H1 (cell line): Measurements from ENCODE around the gene EIF5A2. TPM values are rescaled to one million over a fixed set of nuclear protein-coding genes. Genes with fewer than 3 reads are reported as not detected.

ENCODE experiments used
- CTCF ChIA-PET: fragments of 300-600 bp; sonication (Branson Sonifier 250); formaldehyde crosslinking; loops from one replicate; lab custom pipeline; 2021; ENCODE audit not compliant: partially characterized antibody; lab: Charles Lee
- POLR2A ChIA-PET: fragments of 300-600 bp; sonication (Branson Sonifier 250); formaldehyde crosslinking; loops from one replicate; lab custom pipeline; 2021; ENCODE audit warnings: inconsistent platforms; ENCODE audit not compliant: partially characterized antibody; lab: Charles Lee
- DNase-seq, 2 experiments: peaks; one replicate each; pipeline versions ENCODE4 v3.0.0 to v3.0.0-alpha.2; 2010 to 2022; ENCODE audit warnings: low spot score in 2 of 2, low read depth in 1 of 2, mixed read lengths in 1 of 2
- FAIRE-seq: peaks from 2 replicates; lab custom pipeline; 2011; peaks lifted over from hg19 to GRCh38; lab: Jason Lieb, UNC
- H2AFZ ChIP-seq: 2 replicates; pipeline ENCODE4 v1.8.1; 2012; ENCODE audit warnings: low read length, inconsistent platforms
- H2AK5ac ChIP-seq: 2 replicates; pipeline ENCODE4 v1.6.1; 2013; ENCODE audit warnings: low read depth, low read length
- H2BK120ac ChIP-seq: replicated peaks from 2 replicates; pipeline ENCODE3; 2013; ENCODE audit warnings: low read depth, low read length, inconsistent platforms
- H2BK12ac ChIP-seq: 2 replicates; pipeline ENCODE4 v1.6.1; 2013; ENCODE audit warnings: low read depth, low read length
- H2BK15ac ChIP-seq: 2 replicates; pipeline ENCODE4 v1.6.1; 2013; ENCODE audit warnings: low read length
- H2BK20ac ChIP-seq: 2 replicates; pipeline ENCODE4 v1.6.1; 2013; ENCODE audit warnings: low read length
- H2BK5ac ChIP-seq: 2 replicates; pipeline ENCODE4 v1.6.1; 2013; ENCODE audit warnings: low read depth, low read length
- H3K14ac ChIP-seq: 2 replicates; pipeline ENCODE4 v1.6.1; 2013; ENCODE audit warnings: inconsistent platforms; ENCODE audit not compliant: insufficient read length
- H3K18ac ChIP-seq: 2 replicates; pipeline ENCODE4 v1.6.1; 2013; ENCODE audit warnings: low read length; ENCODE audit errors: extremely low read depth
- H3K23ac ChIP-seq: 2 replicates; pipeline ENCODE4 v1.6.1; 2013; ENCODE audit warnings: inconsistent platforms; ENCODE audit not compliant: insufficient read length
- H3K23me2 ChIP-seq: 2 replicates; pipeline ENCODE4 v1.6.1; 2013; ENCODE audit warnings: low read depth, low read length
- H3K27ac ChIP-seq: 2 replicates; pipeline ENCODE4 v1.6.1; 2011; ENCODE audit warnings: low read depth, low read length, inconsistent platforms
- H3K27me3 ChIP-seq, 4 experiments: replicated peaks in 1 of 4; 1 replicate in 1 of 4; 2 replicates in 3 of 4; pipeline versions ENCODE4 v1.6.1 to v1.8.1; 2011 to 2013; ENCODE audit warnings: low read length in 3 of 4, mild to moderate bottlenecking in 3 of 4, inconsistent platforms in 2 of 4, mixed read lengths in 2 of 4, moderate library complexity in 1 of 4; ENCODE audit not compliant: control insufficient read depth in 3 of 4, insufficient read depth in 3 of 4; ENCODE audit errors: extremely low read depth in 1 of 4
- H3K36me3 ChIP-seq, 4 experiments: 2 replicates each; pipeline versions ENCODE4 v1.6.1 to v1.8.1; 2011 to 2013; ENCODE audit warnings: mild to moderate bottlenecking in 4 of 4, low read length in 3 of 4, moderate library complexity in 2 of 4, control low read depth in 1 of 4, inconsistent platforms in 1 of 4; ENCODE audit not compliant: insufficient read depth in 4 of 4, control insufficient read depth in 2 of 4
- H3K4ac ChIP-seq: replicated peaks from 2 replicates; pipeline ENCODE3; 2013; ENCODE audit warnings: low read length, low read depth, mixed read lengths, inconsistent platforms; ENCODE audit not compliant: insufficient read length
- H3K4me1 ChIP-seq, 4 experiments: replicated peaks in 1 of 4; 1 replicate in 1 of 4; 2 replicates in 3 of 4; pipeline versions ENCODE4 v1.6.1 to v1.8.1; 2011 to 2013; ENCODE audit warnings: low read length in 3 of 4, inconsistent platforms in 2 of 4, mixed read lengths in 1 of 4; ENCODE audit not compliant: insufficient read depth in 4 of 4, control insufficient read depth in 3 of 4
- H3K4me2 ChIP-seq, 2 experiments: 2 replicates each; pipeline versions ENCODE4 v1.6.1 to v1.8.1; 2011 to 2013; ENCODE audit warnings: low read depth in 2 of 2, low read length in 2 of 2, control low read depth in 1 of 2, inconsistent platforms in 1 of 2, mild to moderate bottlenecking in 1 of 2; ENCODE audit not compliant: insufficient read depth in 1 of 2
- H3K4me3 ChIP-seq, 4 experiments: fragments of 200-600, 300-600 bp in 1 of 4; sonication (generic), shearing (Covaris generic), sonication (Bioruptor Twin) in 1 of 4; 2 replicates each; pipeline versions ENCODE4 v1.5.1 to v1.8.1; 2011 to 2016; ENCODE audit warnings: low read length in 4 of 4, low read depth in 3 of 4, control low read depth in 2 of 4, inconsistent platforms in 2 of 4, mild to moderate bottlenecking in 2 of 4, mixed read lengths in 1 of 4, moderate library complexity in 1 of 4; ENCODE audit not compliant: insufficient read depth in 2 of 4; ENCODE audit errors: extremely low read depth in 1 of 4
- H3K56ac ChIP-seq: replicated peaks from 2 replicates; pipeline ENCODE3; 2013; ENCODE audit warnings: low read depth, mild to moderate bottlenecking, mixed read lengths, low read length, inconsistent platforms; ENCODE audit not compliant: insufficient read length
- H3K79me1 ChIP-seq: 2 replicates; pipeline ENCODE4 v1.6.1; 2013; ENCODE audit warnings: low read depth, low read length, control low read depth
- H3K79me2 ChIP-seq, 2 experiments: 2 replicates each; pipeline versions ENCODE4 v1.6.1 to v1.8.1; 2012 to 2013; ENCODE audit warnings: low read length in 2 of 2, mild to moderate bottlenecking in 2 of 2, inconsistent platforms in 1 of 2; ENCODE audit not compliant: insufficient read depth in 2 of 2, control insufficient read depth in 1 of 2
- H3K9ac ChIP-seq, 4 experiments: replicated peaks in 1 of 4; 1 replicate in 1 of 4; 2 replicates in 3 of 4; pipeline versions ENCODE4 v1.6.1 to v1.8.1; 2011 to 2013; ENCODE audit warnings: low read depth in 3 of 4, low read length in 3 of 4, control low read depth in 2 of 4, mild to moderate bottlenecking in 2 of 4, moderate library complexity in 2 of 4, inconsistent platforms in 1 of 4; ENCODE audit errors: extremely low read depth in 1 of 4
- H3K9me3 ChIP-seq, 2 experiments: 2 replicates each; pipeline versions ENCODE4 v1.6.1 to v1.8.1; 2012 to 2013; ENCODE audit warnings: mild to moderate bottlenecking in 2 of 2, moderate library complexity in 2 of 2, control low read depth in 1 of 2, inconsistent platforms in 1 of 2, low read depth in 1 of 2, low read length in 1 of 2, mixed read lengths in 1 of 2; ENCODE audit not compliant: insufficient read depth in 2 of 2
- H4K20me1 ChIP-seq, 2 experiments: replicated peaks in 1 of 2; 2 replicates each; pipeline versions ENCODE3 to v1.8.1; 2011 to 2013; ENCODE audit warnings: inconsistent platforms in 2 of 2, low read length in 2 of 2, mild to moderate bottlenecking in 1 of 2; ENCODE audit not compliant: insufficient read depth in 2 of 2, control insufficient read depth in 1 of 2
- H4K5ac ChIP-seq: 2 replicates; pipeline ENCODE4 v1.6.1; 2013; ENCODE audit warnings: low read length, low read depth, mixed read lengths, inconsistent platforms; ENCODE audit not compliant: insufficient read length
- H4K8ac ChIP-seq: 2 replicates; pipeline ENCODE4 v1.8.0; 2013; ENCODE audit warnings: mild to moderate bottlenecking, moderate library complexity, low read length, inconsistent platforms; ENCODE audit not compliant: insufficient read depth; ENCODE audit errors: extremely low read depth
- H4K91ac ChIP-seq: replicated peaks from 2 replicates; pipeline ENCODE3; 2013; ENCODE audit warnings: low read length, mixed read lengths, inconsistent platforms; ENCODE audit not compliant: insufficient read length
- E2F6 ChIP-seq: IDR thresholded peaks from 2 replicates; pipeline ENCODE4 v1.6.1; 2012; ENCODE audit warnings: inconsistent platforms
- MAFK ChIP-seq: IDR thresholded peaks from 2 replicates; pipeline ENCODE4 v1.6.1; 2012; ENCODE audit warnings: low read depth, mild to moderate bottlenecking, improper control_type of control experiment, low read length
- RNF2 ChIP-seq: fragments of 200-900, 300-1000 bp; sonication (generic); IDR thresholded peaks from 2 replicates; pipeline ENCODE4 v1.7.1; 2016; ENCODE audit warnings: borderline replicate concordance, low read depth, mild to moderate bottlenecking, antibody characterized with exemption, low read length; ENCODE audit not compliant: poor library complexity, severe bottlenecking; ENCODE audit errors: missing control alignments
- WGBS, 2 experiments: shearing (Covaris generic) in 1 of 2; methylation state at CpG; one replicate each; pipeline versions ENCODE4 v1.1.6 to v1.1.7; 2013 to 2015; ENCODE audit warnings: low lambda C conversion rate in 2 of 2, mixed read lengths in 2 of 2, inconsistent platforms in 1 of 2, low coverage in 1 of 2, missing lambda C conversion rate in 1 of 2; ENCODE audit not compliant: insufficient replicate concordance in 2 of 2, insufficient coverage in 1 of 2, insufficient read length in 1 of 2; ENCODE audit errors: extremely low coverage in 1 of 2, missing lambda C conversion rate in 1 of 2; 5-methylcytosine and 5-hydroxymethylcytosine counted together
- polyA plus RNA-seq, 7 experiments: library from polyadenylated mRNA; depleted of rRNA in 3 of 7; stranded (reverse) in 5 of 7; unstranded in 2 of 7; fragments of >200 nt in 5 of 7; fragments of 200-250 nt in 2 of 7; gene quantifications; 1 replicate in 5 of 7; 2 replicates in 1 of 7; 4 replicates in 1 of 7; pipeline versions ENCODE4 v1.2.1 to v1.2.3, GENCODE V29; 2011 to 2013; ENCODE audit warnings: missing spikeins in 2 of 7, mixed read lengths in 2 of 7
- total RNA-seq: library from RNA; stranded (reverse); fragmentation: NEBNext Ultra II Directional; extraction: Animal tissue kit (Norgen Biotek cat#: 25700); gene quantifications from 2 replicates; pipeline ENCODE4 v1.2.1, GENCODE V29; 2021

The EIF5A2 gene
- total and polyA plus RNA-seq, 2 of the 8 experiments (the other 6 are each of a cell fraction or from before 2014, with no cell fraction given), result 1.5 to 15.0 TPM

GRCh38 chr3:170909129-170909903, 879 bp upstream of the EIF5A2 start:
- Histone ChIP-seq H3K9ac (no peak overlapping the region), H2BK15ac (0 out of 2 replicates have a peak overlapping the region, but pooled peaks have one; percentile 65), H3K4me2 (0 out of 4 replicates have a peak overlapping the region, but pooled peaks of 1 of the 2 experiments have one; percentile 96), H2AFZ (0 out of 2 replicates have a peak overlapping the region, but pooled peaks have one; percentile 96), H3K36me3 (no peaks in the 10 kb centered on the region), H2BK120ac (no peak overlapping the region), H4K91ac (no peak overlapping the region), H2BK5ac (no peak overlapping the region), H3K4me3 (peak overlapping the region in 1 of 4 experiments; percentile 80; a peak in 1 of 8 replicates), H3K23me2 (peaks cover 7% of the 10 kb centered on the region), H2AK5ac (no peak overlapping the region), H3K27ac (no peak overlapping the region), H3K18ac (no peak overlapping the region), H3K27me3 (peaks cover 0 to 17% (median 12%) of the 10 kb centered on the region in 4 experiments; a peak in 6 of 7 replicates), H3K23ac (no peak overlapping the region), H3K14ac (no peak overlapping the region), H3K79me2 (no peaks in the 10 kb centered on the region), H4K5ac (no peak overlapping the region), H2BK20ac (no peak overlapping the region), H3K4ac (no peak overlapping the region), H4K20me1 (peaks cover 0 to 4% of the 10 kb centered on the region in 2 experiments), H3K4me1 (peaks cover 0 to 5% (median 2%) of the 10 kb centered on the region in 4 experiments; a peak in 3 of 7 replicates), H2BK12ac (peak overlapping the region; percentile 64), H4K8ac (0 out of 2 replicates have a peak overlapping the region, but pooled peaks have one; percentile 90), H3K9me3 (peaks cover 15 to 16% of the 10 kb centered on the region in 2 experiments)
- CTCF ChIA-PET, result interaction anchor here (1.4 kb wide), 1 partner anchor 496 kb away, joined by 3 read pairs; no protein-coding TSS in a partner anchor
- no peak for FAIRE-seq
- POLR2A ChIA-PET, result interaction anchor here (1.0 to 2.3 kb wide), 6 partner anchors 10 to 47 kb away, joined by 3 to 15 read pairs (median 4); partner anchors contain the start of gene RPL22L1
- no peak for DNase-seq
- TF ChIP-seq E2F6, result no peak
- TF ChIP-seq RNF2, result peak; percentile 44
- TF ChIP-seq MAFK, result peak; percentile 35; the same call in 1 of the 2 replicates
- TF ChIP-seq, all 59 proteins: peak for 2
- H3K79me1 ChIP-seq, result no peaks in the 10 kb centered on the region; the same call in 1 of the 2 replicates
- H3K56ac ChIP-seq, result no peak overlapping the region
- 90% methylated on average over 17 of the region's 17 CpGs; no CpG with 5 or more reads in 1 of the 2 experiments for WGBS, 2 experiments
